H1 (cell line): ENCODE data around the gene FGF5. TPM values are rescaled to one million over a fixed set of nuclear protein-coding genes. Genes with fewer than 3 reads are reported as not detected.

ENCODE experiments used
- BACH1 ChIP-seq: IDR thresholded peaks from 2 replicates; pipeline ENCODE4 v1.6.1; 2012; ENCODE audit warnings: low read length, improper control_type of control experiment
- BCL11A ChIP-seq, 2 experiments: IDR thresholded peaks; one replicate each; pipeline ENCODE4 v1.6.1; 2011; ENCODE audit warnings: low read depth in 2 of 2, low read length in 2 of 2, mild to moderate bottlenecking in 2 of 2
- CTBP2 ChIP-seq: IDR thresholded peaks from 2 replicates; pipeline ENCODE4 v1.7.0; 2011; ENCODE audit warnings: borderline replicate concordance, mild to moderate bottlenecking, moderate library complexity, mixed read lengths, low read length; ENCODE audit not compliant: insufficient read depth, insufficient read length
- EZH2 ChIP-seq: fragments of 200-600 bp; sonication (generic); IDR thresholded peaks from 2 replicates; pipeline ENCODE4 v1.7.1; 2012; ENCODE audit warnings: low read depth, mild to moderate bottlenecking, moderate library complexity, low read length, inconsistent platforms; ENCODE audit not compliant: severe bottlenecking
- JUND ChIP-seq: IDR thresholded peaks from 2 replicates; pipeline ENCODE4 v1.6.1; 2011; ENCODE audit warnings: mild to moderate bottlenecking, improper control_type of control experiment, low read length
- RXRA ChIP-seq: IDR thresholded peaks from 2 replicates; pipeline ENCODE4 v1.6.1; 2011; ENCODE audit warnings: low read depth, mild to moderate bottlenecking, low read length, moderate library complexity; ENCODE audit not compliant: insufficient read depth
- SIN3A ChIP-seq, 2 experiments: IDR thresholded peaks in 1 of 2; conservative IDR thresholded peaks in 1 of 2; 2 replicates each; pipeline ENCODE4 v1.6.1; 2011 to 2012; ENCODE audit warnings: low read length in 2 of 2, improper control_type of control experiment in 1 of 2, low read depth in 1 of 2, mild to moderate bottlenecking in 1 of 2
- SP2 ChIP-seq: IDR thresholded peaks from 2 replicates; pipeline ENCODE4 v1.6.1; 2012; ENCODE audit warnings: mild to moderate bottlenecking, low read length, inconsistent platforms
- TAF7 ChIP-seq: optimal IDR thresholded peaks from 2 replicates; pipeline ENCODE3; 2011; ENCODE audit warnings: low read depth, mild to moderate bottlenecking, inconsistent platforms, low read length, moderate library complexity, borderline replicate concordance
- polyA plus RNA-seq, 7 experiments: library from polyadenylated mRNA; depleted of rRNA in 3 of 7; stranded (reverse) in 5 of 7; unstranded in 2 of 7; fragments of >200 nt in 5 of 7; fragments of 200-250 nt in 2 of 7; gene quantifications; 1 replicate in 5 of 7; 2 replicates in 1 of 7; 4 replicates in 1 of 7; pipeline versions ENCODE4 v1.2.1 to v1.2.3, GENCODE V29; 2011 to 2013; ENCODE audit warnings: missing spikeins in 2 of 7, mixed read lengths in 2 of 7
- total RNA-seq: library from RNA; stranded (reverse); fragmentation: NEBNext Ultra II Directional; extraction: Animal tissue kit (Norgen Biotek cat#: 25700); gene quantifications from 2 replicates; pipeline ENCODE4 v1.2.1, GENCODE V29; 2021
- TF ChIP-seq, protein P1 (sequence below): fragments of 300-600 bp; sonication (generic); IDR thresholded peaks from 2 replicates; pipeline ENCODE4 v1.7.1; 2012; ENCODE audit warnings: low read length, moderate library complexity, mild to moderate bottlenecking, inconsistent platforms; ENCODE audit not compliant: insufficient replicate concordance

The FGF5 gene
- total and polyA plus RNA-seq, 2 of the 8 experiments (the other 6 are each of a cell fraction or from before 2014, with no cell fraction given) = not detected

DNA sequence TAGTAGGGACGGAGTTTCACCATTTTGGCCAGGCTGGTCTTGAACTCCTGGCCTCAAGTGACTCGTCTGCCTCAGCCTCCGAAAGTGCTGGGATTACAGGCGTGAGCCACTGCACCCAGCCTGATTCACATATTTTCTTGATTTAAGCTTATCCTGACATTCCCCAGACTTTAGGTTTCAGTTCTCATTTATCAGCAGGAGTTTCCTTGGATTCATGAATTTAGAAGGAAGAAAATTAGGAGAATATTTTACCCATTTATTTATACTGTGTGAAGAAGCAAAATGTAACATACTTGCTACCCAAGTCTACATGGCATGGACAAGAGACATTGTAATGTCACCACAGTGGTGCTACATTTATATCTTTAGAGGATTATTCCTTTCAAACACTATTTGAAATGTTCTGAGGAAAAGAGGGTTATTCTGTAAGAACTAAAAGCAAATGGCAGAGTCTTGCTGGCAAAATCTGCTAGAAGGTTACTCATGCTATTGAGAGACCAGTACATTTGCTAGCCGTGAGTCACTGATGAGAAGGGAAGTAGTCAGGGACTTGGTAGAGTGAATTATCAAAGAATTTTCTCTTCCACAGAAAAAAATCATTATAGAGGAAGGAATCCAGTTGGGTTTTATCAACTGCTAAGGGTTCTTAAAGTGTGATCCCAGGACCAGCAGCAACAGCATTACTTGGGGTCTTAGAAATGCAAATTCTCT, 43.0 kb downstream of the FGF5 start (continued):
- TF ChIP-seq, protein P1, sequence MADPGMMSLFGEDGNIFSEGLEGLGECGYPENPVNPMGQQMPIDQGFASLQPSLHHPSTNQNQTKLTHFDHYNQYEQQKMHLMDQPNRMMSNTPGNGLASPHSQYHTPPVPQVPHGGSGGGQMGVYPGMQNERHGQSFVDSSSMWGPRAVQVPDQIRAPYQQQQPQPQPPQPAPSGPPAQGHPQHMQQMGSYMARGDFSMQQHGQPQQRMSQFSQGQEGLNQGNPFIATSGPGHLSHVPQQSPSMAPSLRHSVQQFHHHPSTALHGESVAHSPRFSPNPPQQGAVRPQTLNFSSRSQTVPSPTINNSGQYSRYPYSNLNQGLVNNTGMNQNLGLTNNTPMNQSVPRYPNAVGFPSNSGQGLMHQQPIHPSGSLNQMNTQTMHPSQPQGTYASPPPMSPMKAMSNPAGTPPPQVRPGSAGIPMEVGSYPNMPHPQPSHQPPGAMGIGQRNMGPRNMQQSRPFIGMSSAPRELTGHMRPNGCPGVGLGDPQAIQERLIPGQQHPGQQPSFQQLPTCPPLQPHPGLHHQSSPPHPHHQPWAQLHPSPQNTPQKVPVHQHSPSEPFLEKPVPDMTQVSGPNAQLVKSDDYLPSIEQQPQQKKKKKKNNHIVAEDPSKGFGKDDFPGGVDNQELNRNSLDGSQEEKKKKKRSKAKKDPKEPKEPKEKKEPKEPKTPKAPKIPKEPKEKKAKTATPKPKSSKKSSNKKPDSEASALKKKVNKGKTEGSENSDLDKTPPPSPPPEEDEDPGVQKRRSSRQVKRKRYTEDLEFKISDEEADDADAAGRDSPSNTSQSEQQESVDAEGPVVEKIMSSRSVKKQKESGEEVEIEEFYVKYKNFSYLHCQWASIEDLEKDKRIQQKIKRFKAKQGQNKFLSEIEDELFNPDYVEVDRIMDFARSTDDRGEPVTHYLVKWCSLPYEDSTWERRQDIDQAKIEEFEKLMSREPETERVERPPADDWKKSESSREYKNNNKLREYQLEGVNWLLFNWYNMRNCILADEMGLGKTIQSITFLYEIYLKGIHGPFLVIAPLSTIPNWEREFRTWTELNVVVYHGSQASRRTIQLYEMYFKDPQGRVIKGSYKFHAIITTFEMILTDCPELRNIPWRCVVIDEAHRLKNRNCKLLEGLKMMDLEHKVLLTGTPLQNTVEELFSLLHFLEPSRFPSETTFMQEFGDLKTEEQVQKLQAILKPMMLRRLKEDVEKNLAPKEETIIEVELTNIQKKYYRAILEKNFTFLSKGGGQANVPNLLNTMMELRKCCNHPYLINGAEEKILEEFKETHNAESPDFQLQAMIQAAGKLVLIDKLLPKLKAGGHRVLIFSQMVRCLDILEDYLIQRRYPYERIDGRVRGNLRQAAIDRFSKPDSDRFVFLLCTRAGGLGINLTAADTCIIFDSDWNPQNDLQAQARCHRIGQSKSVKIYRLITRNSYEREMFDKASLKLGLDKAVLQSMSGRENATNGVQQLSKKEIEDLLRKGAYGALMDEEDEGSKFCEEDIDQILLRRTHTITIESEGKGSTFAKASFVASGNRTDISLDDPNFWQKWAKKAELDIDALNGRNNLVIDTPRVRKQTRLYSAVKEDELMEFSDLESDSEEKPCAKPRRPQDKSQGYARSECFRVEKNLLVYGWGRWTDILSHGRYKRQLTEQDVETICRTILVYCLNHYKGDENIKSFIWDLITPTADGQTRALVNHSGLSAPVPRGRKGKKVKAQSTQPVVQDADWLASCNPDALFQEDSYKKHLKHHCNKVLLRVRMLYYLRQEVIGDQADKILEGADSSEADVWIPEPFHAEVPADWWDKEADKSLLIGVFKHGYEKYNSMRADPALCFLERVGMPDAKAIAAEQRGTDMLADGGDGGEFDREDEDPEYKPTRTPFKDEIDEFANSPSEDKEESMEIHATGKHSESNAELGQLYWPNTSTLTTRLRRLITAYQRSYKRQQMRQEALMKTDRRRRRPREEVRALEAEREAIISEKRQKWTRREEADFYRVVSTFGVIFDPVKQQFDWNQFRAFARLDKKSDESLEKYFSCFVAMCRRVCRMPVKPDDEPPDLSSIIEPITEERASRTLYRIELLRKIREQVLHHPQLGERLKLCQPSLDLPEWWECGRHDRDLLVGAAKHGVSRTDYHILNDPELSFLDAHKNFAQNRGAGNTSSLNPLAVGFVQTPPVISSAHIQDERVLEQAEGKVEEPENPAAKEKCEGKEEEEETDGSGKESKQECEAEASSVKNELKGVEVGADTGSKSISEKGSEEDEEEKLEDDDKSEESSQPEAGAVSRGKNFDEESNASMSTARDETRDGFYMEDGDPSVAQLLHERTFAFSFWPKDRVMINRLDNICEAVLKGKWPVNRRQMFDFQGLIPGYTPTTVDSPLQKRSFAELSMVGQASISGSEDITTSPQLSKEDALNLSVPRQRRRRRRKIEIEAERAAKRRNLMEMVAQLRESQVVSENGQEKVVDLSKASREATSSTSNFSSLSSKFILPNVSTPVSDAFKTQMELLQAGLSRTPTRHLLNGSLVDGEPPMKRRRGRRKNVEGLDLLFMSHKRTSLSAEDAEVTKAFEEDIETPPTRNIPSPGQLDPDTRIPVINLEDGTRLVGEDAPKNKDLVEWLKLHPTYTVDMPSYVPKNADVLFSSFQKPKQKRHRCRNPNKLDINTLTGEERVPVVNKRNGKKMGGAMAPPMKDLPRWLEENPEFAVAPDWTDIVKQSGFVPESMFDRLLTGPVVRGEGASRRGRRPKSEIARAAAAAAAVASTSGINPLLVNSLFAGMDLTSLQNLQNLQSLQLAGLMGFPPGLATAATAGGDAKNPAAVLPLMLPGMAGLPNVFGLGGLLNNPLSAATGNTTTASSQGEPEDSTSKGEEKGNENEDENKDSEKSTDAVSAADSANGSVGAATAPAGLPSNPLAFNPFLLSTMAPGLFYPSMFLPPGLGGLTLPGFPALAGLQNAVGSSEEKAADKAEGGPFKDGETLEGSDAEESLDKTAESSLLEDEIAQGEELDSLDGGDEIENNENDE = no peak
- TF ChIP-seq EZH2 = no peak
- TF ChIP-seq CTBP2 = no peak
- TF ChIP-seq BCL11A (IDR thresholded peaks at IDR 0.05; ENCODE audit: low read depth in 2 of 2, low read length in 2 of 2) = no peak
- TF ChIP-seq BACH1 = no peak
- TF ChIP-seq SP2 = no peak
- no peak for TF ChIP-seq SIN3A (conservative IDR thresholded peaks at IDR 0.05 in 1 of 2, IDR thresholded peaks at IDR 0.05 in 1 of 2; ENCODE audit: low read depth in 1 of 2, low read length in 2 of 2)
- no peak for TF ChIP-seq TAF7
- TF ChIP-seq JUND = no peak
- TF ChIP-seq RXRA = no peak
